ENCODE data around the gene TBC1D17.

TBC1D17 gene

GRCh38 chr19:49911381-49912145 is 34.1 kb downstream of the TBC1D17 start:
- Histone ChIP-seq H3K4me2 (ENCODE audit: low read depth, low read length) (no peak overlapping the region), H3K9me3 (replicated peaks; ENCODE audit: insufficient read depth, low read length) (no peaks in the 10 kb centered on the region), H3K27me3 (replicated peaks; ENCODE audit: insufficient read depth, low read length) (no peaks in the 10 kb centered on the region), H2AFZ (ENCODE audit: low read length) (no peak overlapping the region), H3K9ac (ENCODE audit: low read length) (no peak overlapping the region), H3K9me2 (replicated peaks; ENCODE audit: insufficient read depth, low read length) (no peaks in the 10 kb centered on the region), H3K79me2 (ENCODE audit: low read length) (peaks cover 79% of the 10 kb centered on the region), H3F3A (ENCODE audit: insufficient read depth, low read length) (no peaks in the 10 kb centered on the region; the same call in 1 of the 2 replicates), H3K4me3 (ENCODE audit: low read length) (no peak overlapping the region), H3K4me1 (ENCODE audit: low read length) (no peaks in the 10 kb centered on the region), H4K20me1 (ENCODE audit: insufficient read depth, low read length) (peaks cover 6% of the 10 kb centered on the region; the same call in 1 of the 2 replicates), H3K36me3 (replicated peaks; ENCODE audit: insufficient read depth, low read length) (peaks cover 16% of the 10 kb centered on the region; the same call in 1 of the 2 replicates), H3K27ac (ENCODE audit: low read length) (no peak overlapping the region)
- DNase-seq: no peak
- TF ChIP-seq EZH2 (optimal IDR thresholded peaks at IDR 0.05; ENCODE audit: low read depth, low read length) (no peak), CTCF (IDR thresholded peaks at IDR 0.05; ENCODE audit: low read length) (no peak), EZH2phosphoT487 (IDR thresholded peaks at IDR 0.05; ENCODE audit: low read length) (no peak)

- peaks cover 15% of the 10 kb centered on the region; the same call in 1 of the 2 replicates for H3K36me3 ChIP-seq (replicated peaks; ENCODE audit: insufficient read depth, low read length)
- no peak for DNase-seq
- H3K9me3 ChIP-seq (replicated peaks; ENCODE audit: insufficient read depth, low read length): no peaks in the 10 kb centered on the region
- H3K27me3 ChIP-seq (replicated peaks; ENCODE audit: insufficient read depth, low read length): no peaks in the 10 kb centered on the region
- no peak overlapping the region for H3K4me2 ChIP-seq (ENCODE audit: low read depth, low read length)
- no peak overlapping the region for H3K9ac ChIP-seq (ENCODE audit: low read length)
- no peaks in the 10 kb centered on the region for H3F3A ChIP-seq (ENCODE audit: insufficient read depth, low read length)
- TF ChIP-seq CTCF (IDR thresholded peaks at IDR 0.05; ENCODE audit: low read length) (no peak), EZH2 (optimal IDR thresholded peaks at IDR 0.05; ENCODE audit: low read depth, low read length) (no peak), EZH2phosphoT487 (IDR thresholded peaks at IDR 0.05; ENCODE audit: low read length) (no peak)
- no peak overlapping the region for H3K4me3 ChIP-seq (ENCODE audit: low read length)
- H3K79me2 ChIP-seq (ENCODE audit: low read length): peaks cover 89% of the 10 kb centered on the region
- H2AFZ ChIP-seq (ENCODE audit: low read length): no peak overlapping the region
- no peaks in the 10 kb centered on the region for H3K9me2 ChIP-seq (replicated peaks; ENCODE audit: insufficient read depth, low read length)
- H3K27ac ChIP-seq (ENCODE audit: low read length): no peak overlapping the region
- peaks cover 8% of the 10 kb centered on the region; the same call in 1 of the 2 replicates for H4K20me1 ChIP-seq (ENCODE audit: insufficient read depth, low read length)
- H3K4me1 ChIP-seq (ENCODE audit: low read length): no peaks in the 10 kb centered on the region
These were observed 35.6 kb downstream of the TBC1D17 start for GRCh38 chr19:49912965-49913685.

GRCh38 chr19:49913720-49914119 is 36.2 kb downstream of the TBC1D17 start:
- no peaks in the 10 kb centered on the region for H3F3A ChIP-seq (ENCODE audit: insufficient read depth, low read length)
- DNase-seq: no peak
- no peaks in the 10 kb centered on the region for H3K9me2 ChIP-seq (replicated peaks; ENCODE audit: insufficient read depth, low read length)
- peaks cover 88% of the 10 kb centered on the region for H3K79me2 ChIP-seq (ENCODE audit: low read length)
- H3K4me3 ChIP-seq (ENCODE audit: low read length): no peak overlapping the region
- H3K9me3 ChIP-seq (replicated peaks; ENCODE audit: insufficient read depth, low read length): no peaks in the 10 kb centered on the region
- H3K27ac ChIP-seq (ENCODE audit: low read length): no peak overlapping the region
- no peak overlapping the region for H3K4me2 ChIP-seq (ENCODE audit: low read depth, low read length)
- no peak overlapping the region for H2AFZ ChIP-seq (ENCODE audit: low read length)
- TF ChIP-seq EZH2 (optimal IDR thresholded peaks at IDR 0.05; ENCODE audit: low read depth, low read length) (no peak), CTCF (IDR thresholded peaks at IDR 0.05; ENCODE audit: low read length) (no peak), EZH2phosphoT487 (IDR thresholded peaks at IDR 0.05; ENCODE audit: low read length) (no peak)
- H4K20me1 ChIP-seq (ENCODE audit: insufficient read depth, low read length): peaks cover 4% of the 10 kb centered on the region; the same call in 1 of the 2 replicates
- H3K27me3 ChIP-seq (replicated peaks; ENCODE audit: insufficient read depth, low read length): no peaks in the 10 kb centered on the region
- no peak overlapping the region for H3K9ac ChIP-seq (ENCODE audit: low read length)
- no peaks in the 10 kb centered on the region for H3K4me1 ChIP-seq (ENCODE audit: low read length)
- peaks cover 9% of the 10 kb centered on the region; the same call in 1 of the 2 replicates for H3K36me3 ChIP-seq (replicated peaks; ENCODE audit: insufficient read depth, low read length)

All from MM.1S (cell line).